ENCODE results near the gene KASH5.

KASH5 gene

GRCh38 chr19:49421039-49421877 is 33.2 kb downstream of the KASH5 start:
- no peak for DNase-seq (ENCODE audit: low read depth)

- DNase-seq (ENCODE audit: low read depth): no peak
These were observed 33.8 kb downstream of the KASH5 start for GRCh38 chr19:49421878-49422202.

GRCh38 chr19:49422407-49423070 is 34.5 kb downstream of the KASH5 start:
- DNase-seq (ENCODE audit: low read depth): no peak

GRCh38 chr19:49423071-49423984 is 35.3 kb downstream of the KASH5 start, which contains the start of gene PTH2:
PTH2 (minus strand) TSS chr19:49423441; CDS start chr19:49423339, 102 bp downstream.
- DNase-seq (ENCODE audit: low read depth): no peak

- DNase-seq (ENCODE audit: low read depth): no peak
These were observed 35.9 kb downstream of the KASH5 start for GRCh38 chr19:49423985-49424303.

GRCh38 chr19:49425178-49425577 is 37.1 kb downstream of the KASH5 start, which contains the start of gene GFY:
GFY (plus strand) TSS chr19:49425388; CDS start chr19:49426431, 1,043 bp downstream.
- no peak for DNase-seq (ENCODE audit: low read depth)

GRCh38 chr19:49425922-49426592 is 38.0 kb downstream of the KASH5 start:
- DNase-seq (ENCODE audit: low read depth): no peak

- no peak for DNase-seq (ENCODE audit: low read depth)
These were observed 39.3 kb downstream of the KASH5 start for GRCh38 chr19:49427339-49427738.

GRCh38 chr19:49427855-49428546 is 40.0 kb downstream of the KASH5 start:
- no peak for DNase-seq (ENCODE audit: low read depth)

- DNase-seq (ENCODE audit: low read depth): no peak
These were observed 40.8 kb downstream of the KASH5 start for GRCh38 chr19:49428547-49429451.

GRCh38 chr19:49430172-49430677 is 42.2 kb downstream of the KASH5 start:
- DNase-seq (ENCODE audit: low read depth): no peak

- no peak for DNase-seq (ENCODE audit: low read depth)
These were observed 42.8 kb downstream of the KASH5 start for GRCh38 chr19:49430678-49431329.

GRCh38 chr19:49431330-49431749 is 43.3 kb downstream of the KASH5 start:
- no peak for DNase-seq (ENCODE audit: low read depth)

- DNase-seq (ENCODE audit: low read depth): no peak
These were observed 44.4 kb downstream of the KASH5 start for GRCh38 chr19:49432141-49433073.

- no peak for DNase-seq (ENCODE audit: low read depth)
These were observed 45.3 kb downstream of the KASH5 start for GRCh38 chr19:49433240-49433901.

GRCh38 chr19:49434907-49435583 is 47.0 kb downstream of the KASH5 start:
- no peak for DNase-seq (ENCODE audit: low read depth)

GRCh38 chr19:49435670-49436069 is 47.6 kb downstream of the KASH5 start:
- no peak for DNase-seq (ENCODE audit: low read depth)

Measured in activated T-helper 9 cell treated with anti-CD3 and anti-CD28 coated beads, Interleukin-2, amount 50 U/mL, for 16 hours (primary cell).